CD4-positive, CD25-positive, alpha-beta regulatory T cell (primary cell): ENCODE results near the gene UPF1. TPM values are rescaled to one million over a fixed set of nuclear protein-coding genes. Genes with fewer than 3 reads are reported as not detected.
A peak's percentile ranks its signal among the peaks of the same experiment; 100 is the strongest.
"Not testable (repeated sequence)": the region's sequence is repeated elsewhere in the genome, so short reads cannot be mapped to it uniquely, and the experiment has no call there.

Experiments
- ATAC-seq, 2 donors: fragments of 150-1000 bp; cut with Tn5 transposase; one replicate each; pipeline ENCODE4 v1.10.0; 2021; ENCODE audit warnings: low read depth in 2 of 2, moderate number of reproducible peaks in 2 of 2, moderate library complexity in 1 of 2
- DNase-seq, 3 donors: peaks; one replicate each; pipeline versions ENCODE4 v3.0.0 to v3.0.0-alpha.2; 2012 to 2022; ENCODE audit warnings: mixed read lengths in 1 of 3
- H3K27ac ChIP-seq: one replicate; pipeline ENCODE4 v1.7.0; 2013; ENCODE audit warnings: mild to moderate bottlenecking, low read length; ENCODE audit not compliant: insufficient read depth, poor library complexity, severe bottlenecking
- H3K27me3 ChIP-seq: one replicate; pipeline ENCODE4 v1.7.0; 2013; ENCODE audit warnings: low read length; ENCODE audit not compliant: control insufficient read depth, insufficient read depth
- H3K36me3 ChIP-seq: one replicate; pipeline ENCODE4 v1.7.0; 2013; ENCODE audit warnings: mild to moderate bottlenecking, low read length, moderate library complexity; ENCODE audit not compliant: control insufficient read depth, insufficient read depth
- H3K4me1 ChIP-seq: 2 replicates; pipeline ENCODE4 v1.7.0; 2013; ENCODE audit warnings: mild to moderate bottlenecking, low read length; ENCODE audit not compliant: insufficient read depth, control insufficient read depth, poor library complexity, severe bottlenecking
- H3K4me3 ChIP-seq: one replicate; pipeline ENCODE4 v1.7.0; 2013; ENCODE audit warnings: low read depth, mild to moderate bottlenecking, low read length, moderate library complexity
- H3K9me3 ChIP-seq, 2 experiments: 1 replicate in 1 of 2; 2 replicates in 1 of 2; pipeline ENCODE4 v1.7.0; 2013; ENCODE audit warnings: low read length in 2 of 2, mild to moderate bottlenecking in 1 of 2, moderate library complexity in 1 of 2; ENCODE audit not compliant: control insufficient read depth in 2 of 2
- H3K27ac Mint-ChIP-seq, 3 donors: one replicate each; pipeline ENCODE4 v1.8.0; 2020 to 2022; ENCODE audit warnings: mild to moderate bottlenecking in 3 of 3, mixed read lengths in 3 of 3, moderate library complexity in 2 of 3
- H3K27me3 Mint-ChIP-seq: one replicate; pipeline ENCODE4 v1.8.0; 2022; ENCODE audit warnings: mild to moderate bottlenecking, mixed read lengths
- H3K36me3 Mint-ChIP-seq: one replicate; pipeline ENCODE4 v1.8.0; 2020; ENCODE audit warnings: mixed read lengths
- H3K4me1 Mint-ChIP-seq, 4 donors: one replicate each; pipeline ENCODE4 v1.8.0; 2020 to 2022; ENCODE audit warnings: mixed read lengths in 4 of 4, mild to moderate bottlenecking in 1 of 4
- H3K4me3 Mint-ChIP-seq, 4 donors: one replicate each; pipeline ENCODE4 v1.8.0; 2020 to 2022; ENCODE audit warnings: mild to moderate bottlenecking in 4 of 4, mixed read lengths in 4 of 4, moderate library complexity in 3 of 4
- H3K9me3 Mint-ChIP-seq, 7 donors: one replicate each; pipeline ENCODE4 v1.8.0; 2020 to 2022; ENCODE audit warnings: mixed read lengths in 7 of 7, mild to moderate bottlenecking in 3 of 7, moderate library complexity in 2 of 7
- polyA plus RNA-seq, 4 donors: library from polyadenylated mRNA; unstranded; fragments of 300-500 nt; fragmentation: Illumina TruSeq; gene quantifications; one replicate each; pipeline ENCODE4 v1.2.3, GENCODE V29; 2021
- total RNA-seq: library from RNA; stranded (reverse); gene quantifications from one replicate; pipeline ENCODE4 v1.2.3, GENCODE V29; 2022

Gene UPF1
- total and polyA plus RNA-seq, 5 donors from 2014 or later: 8.6 to 140 (median 10.6) TPM

DNA sequence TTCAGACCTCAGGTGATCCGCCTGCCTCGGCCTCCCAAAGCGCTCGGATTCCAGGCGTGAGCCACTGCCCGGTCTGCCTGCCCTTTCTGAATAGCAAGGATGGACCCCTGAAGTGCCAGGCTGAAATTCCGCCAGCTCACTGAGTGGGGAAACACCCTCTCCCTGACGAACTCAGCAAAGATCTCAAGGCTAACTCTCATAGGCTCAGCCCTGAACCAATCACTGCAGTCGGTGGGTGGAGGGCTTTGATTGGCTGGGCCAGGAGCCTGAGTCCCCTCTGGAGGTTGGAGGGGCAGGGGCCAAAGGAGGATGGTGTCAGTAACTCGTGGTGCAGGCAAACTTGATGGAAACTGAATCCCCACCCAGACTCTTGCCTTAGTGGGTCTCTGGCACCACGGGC is 29.4 kb upstream of the UPF1 start:
- Mint-ChIP-seq H3K36me3 (peaks cover 5% of the 10 kb centered on the region), H3K4me3 (peak overlapping the region in 1 of 4 donors; percentile 21), H3K9me3 (peaks cover 0 to 2% (median 0%) of the 10 kb centered on the region in 7 donors), H3K27me3 (peaks cover 24% of the 10 kb centered on the region), H3K27ac (no peak overlapping the region), H3K4me1 (no peaks in the 10 kb centered on the region)
- H3K9me3 ChIP-seq: no peaks in the 10 kb centered on the region
- DNase-seq (no peak), ATAC-seq (no peak)
- no peak overlapping the region for H3K27ac ChIP-seq
- no peaks in the 10 kb centered on the region for H3K4me1 ChIP-seq
- H3K36me3 ChIP-seq: no peaks in the 10 kb centered on the region
- peaks cover 5% of the 10 kb centered on the region for H3K27me3 ChIP-seq
- H3K4me3 ChIP-seq: no peak overlapping the region

DNA sequence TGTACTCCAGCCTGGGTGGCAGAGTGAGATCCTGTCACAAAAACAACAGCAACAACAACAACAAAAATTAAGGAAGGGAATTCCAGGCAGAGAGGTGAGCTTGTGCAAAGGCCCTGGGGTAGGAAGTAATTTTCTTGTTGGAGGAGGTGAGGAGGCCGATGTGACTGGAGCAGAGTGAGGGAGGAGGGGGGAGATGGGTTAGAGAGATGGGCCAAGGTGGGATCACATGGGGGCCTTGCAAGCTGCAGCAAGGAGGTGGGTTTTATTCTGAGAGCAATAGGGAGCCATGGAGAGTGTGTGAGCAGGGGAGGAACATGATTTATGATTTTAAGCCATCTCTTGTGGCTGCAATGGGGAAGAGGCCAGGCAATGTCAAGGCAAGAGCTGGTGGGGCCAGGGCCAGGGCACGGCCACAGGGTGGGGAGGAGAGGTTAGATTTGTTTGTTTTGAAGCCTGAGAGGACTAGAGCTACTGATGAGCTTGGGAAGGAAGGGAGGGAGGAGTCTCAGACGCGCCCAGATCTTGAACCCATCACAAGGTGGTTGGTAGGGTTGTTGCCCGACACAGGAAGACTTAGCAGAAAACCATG is 28.1 kb upstream of the UPF1 start:
- peak overlapping the region in 1 of 4 donors; percentile 81 for H3K4me3 Mint-ChIP-seq
- H3K4me1 ChIP-seq: no peaks in the 10 kb centered on the region

DNA sequence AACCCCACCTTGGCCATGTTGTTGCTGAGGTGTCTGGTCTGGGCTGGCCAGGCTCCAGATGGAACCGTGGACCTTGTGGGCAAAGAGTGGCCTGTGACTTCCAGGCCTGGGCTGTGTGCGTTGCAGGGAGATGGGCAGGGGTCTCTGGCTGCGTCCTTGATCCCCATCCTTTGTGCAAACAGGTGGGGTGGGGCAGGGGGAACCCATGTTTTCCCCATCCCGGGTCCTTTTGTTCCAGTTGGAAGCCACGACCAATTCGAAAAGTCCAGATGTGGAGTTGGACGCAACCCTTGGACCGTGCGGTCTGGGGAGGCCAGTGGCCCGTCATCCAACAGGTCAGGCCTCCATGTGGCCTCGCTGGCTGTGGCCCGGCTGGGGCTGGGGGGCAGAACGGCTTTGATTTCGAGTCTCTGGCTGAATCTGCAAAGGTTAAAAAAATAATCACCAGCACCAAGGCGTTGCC is 27.6 kb upstream of the UPF1 start:
- Mint-ChIP-seq H3K4me3 (no peak overlapping the region), H3K36me3 (peaks cover 5% of the 10 kb centered on the region), H3K4me1 (peaks cover 0 to 3% (median 0%) of the 10 kb centered on the region in 4 donors), H3K27ac (no peak overlapping the region), H3K27me3 (peaks cover 17% of the 10 kb centered on the region), H3K9me3 (no peaks in the 10 kb centered on the region)
- H3K9me3 ChIP-seq: no peaks in the 10 kb centered on the region
- H3K4me3 ChIP-seq: no peak overlapping the region
- H3K27me3 ChIP-seq: peaks cover 5% of the 10 kb centered on the region
- ATAC-seq (no peak), DNase-seq (no peak)
- no peak overlapping the region for H3K27ac ChIP-seq
- H3K4me1 ChIP-seq: no peaks in the 10 kb centered on the region
- H3K36me3 ChIP-seq: no peaks in the 10 kb centered on the region

More for the DNA sequence above, 28.1 kb upstream of the UPF1 start:
- Mint-ChIP-seq H3K9me3 (no peaks in the 10 kb centered on the region), H3K27ac (no peak overlapping the region), H3K4me1 (no peaks in the 10 kb centered on the region), H3K36me3 (peaks cover 5% of the 10 kb centered on the region), H3K27me3 (peaks cover 17% of the 10 kb centered on the region)
- ATAC-seq (no peak), DNase-seq (no peak)
- Histone ChIP-seq H3K36me3 (no peaks in the 10 kb centered on the region), H3K9me3 (no peaks in the 10 kb centered on the region), H3K27ac (no peak overlapping the region), H3K27me3 (peaks cover 5% of the 10 kb centered on the region), H3K4me3 (no peak overlapping the region)

DNA sequence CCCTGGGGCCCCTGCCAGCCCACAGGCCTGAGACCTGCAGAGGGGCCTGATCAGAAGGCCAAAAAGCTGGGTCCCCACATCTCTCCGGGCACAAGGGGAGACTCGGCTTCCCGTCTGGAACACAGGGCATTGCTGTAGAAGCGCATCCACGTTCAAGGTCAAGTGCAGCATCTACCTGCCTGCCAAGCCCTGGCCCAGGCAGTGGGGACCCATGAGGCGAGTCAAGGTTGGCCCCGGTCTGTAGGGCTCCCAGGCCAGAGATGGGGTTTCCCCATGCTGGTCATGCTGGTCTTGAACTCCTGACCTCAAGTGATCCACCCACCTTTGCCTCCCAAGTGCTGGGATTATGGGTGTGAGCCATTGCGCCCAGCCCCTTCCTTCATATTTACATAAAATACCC is 27.1 kb upstream of the UPF1 start:
- ATAC-seq: no peak
- no peak overlapping the region for H3K4me3 Mint-ChIP-seq
- peaks cover 20% of the 10 kb centered on the region for H3K27me3 Mint-ChIP-seq
- H3K36me3 Mint-ChIP-seq: peaks cover 5% of the 10 kb centered on the region
- no peaks in the 10 kb centered on the region for H3K36me3 ChIP-seq
- H3K9me3 ChIP-seq: no peaks in the 10 kb centered on the region
- DNase-seq: no peak
- no peaks in the 10 kb centered on the region for H3K4me1 ChIP-seq
- H3K4me3 ChIP-seq: no peak overlapping the region
- H3K27me3 ChIP-seq: peaks cover 5% of the 10 kb centered on the region
- H3K9me3 Mint-ChIP-seq: no peaks in the 10 kb centered on the region
- H3K4me1 Mint-ChIP-seq: peaks cover 0 to 6% (median 0%) of the 10 kb centered on the region in 4 donors
- H3K27ac Mint-ChIP-seq: no peak overlapping the region
- no peak overlapping the region for H3K27ac ChIP-seq

DNA sequence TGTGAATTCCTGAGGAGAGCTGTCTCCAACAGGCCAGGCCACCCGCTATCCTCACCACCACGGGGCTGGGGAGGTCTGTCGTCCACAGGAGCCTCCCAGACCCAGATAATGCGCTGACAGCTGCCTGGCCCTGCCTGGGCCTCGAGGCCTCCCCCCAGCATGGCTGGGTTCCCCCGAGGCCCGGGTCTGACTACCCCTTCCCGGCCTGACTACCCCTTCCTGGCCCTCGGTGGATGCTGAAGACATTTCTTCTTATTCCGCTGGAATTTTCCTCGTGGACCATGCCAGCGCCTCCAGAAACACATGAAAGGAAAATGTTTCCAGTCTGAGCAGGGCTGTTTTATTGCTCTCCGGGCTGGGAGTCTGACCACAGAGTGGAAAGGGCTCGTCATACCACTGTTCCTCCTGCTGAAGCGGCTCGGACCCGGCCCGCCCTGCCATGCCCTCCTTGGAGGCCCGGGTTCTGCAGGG is 23.9 kb upstream of the UPF1 start:
- no peaks in the 10 kb centered on the region for H3K27me3 ChIP-seq
- H3K4me1 ChIP-seq: no peaks in the 10 kb centered on the region
- DNase-seq: no peak
- H3K4me3 ChIP-seq: no peak overlapping the region
- Mint-ChIP-seq H3K27ac (no peak overlapping the region), H3K36me3 (peaks cover 5% of the 10 kb centered on the region), H3K9me3 (no peaks in the 10 kb centered on the region), H3K4me3 (no peak overlapping the region), H3K27me3 (peaks cover 25% of the 10 kb centered on the region), H3K4me1 (peaks cover 0 to 6% (median 0%) of the 10 kb centered on the region in 4 donors)
- no peak for ATAC-seq
- no peaks in the 10 kb centered on the region for H3K9me3 ChIP-seq
- H3K36me3 ChIP-seq: no peaks in the 10 kb centered on the region
- no peak overlapping the region for H3K27ac ChIP-seq

DNA sequence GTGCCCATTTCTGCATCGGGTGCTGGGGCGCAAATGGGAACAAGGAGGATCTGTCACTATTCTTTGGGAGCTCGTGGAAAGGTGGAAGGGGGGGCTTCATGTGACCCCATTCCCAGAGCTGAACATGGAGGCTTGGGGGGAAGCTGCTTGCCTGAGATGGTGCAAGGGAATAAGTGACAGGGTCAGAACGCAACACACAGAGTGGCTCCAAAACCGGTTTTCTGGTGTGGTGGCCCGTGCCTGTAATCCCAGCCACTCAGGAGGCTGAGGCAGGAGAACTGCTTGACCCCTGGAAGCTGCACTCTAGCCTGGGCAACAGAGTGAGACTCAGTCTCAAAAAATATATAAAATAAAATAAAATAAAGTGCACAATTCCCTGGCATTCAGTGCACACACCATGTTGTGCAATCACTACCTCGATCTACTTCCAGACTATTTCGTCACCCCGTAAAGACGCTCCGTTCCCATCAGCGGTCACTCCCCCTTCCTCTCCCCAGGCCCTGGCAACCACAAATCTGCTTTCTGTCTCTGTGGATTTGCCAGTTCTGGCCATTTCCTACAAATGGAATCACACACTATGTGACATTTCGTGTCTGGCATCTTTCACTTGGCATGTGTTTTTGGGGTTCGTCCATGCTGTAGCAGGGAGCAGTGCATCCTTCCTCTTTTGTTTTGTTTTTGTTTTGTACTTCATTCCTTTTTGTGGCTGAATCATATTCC is 22.4 kb upstream of the UPF1 start:
- Mint-ChIP-seq H3K9me3 (peaks cover 0 to 1% (median 0%) of the 10 kb centered on the region in 7 donors), H3K36me3 (no peaks in the 10 kb centered on the region), H3K4me3 (no peak overlapping the region), H3K27me3 (peaks cover 19% of the 10 kb centered on the region), H3K27ac (no peak overlapping the region), H3K4me1 (peaks cover 0 to 6% (median 0%) of the 10 kb centered on the region in 4 donors)
- H3K27ac ChIP-seq: no peak overlapping the region
- ATAC-seq (no peak), DNase-seq (no peak)
- no peaks in the 10 kb centered on the region for H3K27me3 ChIP-seq
- H3K9me3 ChIP-seq: no peaks in the 10 kb centered on the region
- no peaks in the 10 kb centered on the region for H3K4me1 ChIP-seq
- H3K4me3 ChIP-seq: no peak overlapping the region
- H3K36me3 ChIP-seq: no peaks in the 10 kb centered on the region

DNA sequence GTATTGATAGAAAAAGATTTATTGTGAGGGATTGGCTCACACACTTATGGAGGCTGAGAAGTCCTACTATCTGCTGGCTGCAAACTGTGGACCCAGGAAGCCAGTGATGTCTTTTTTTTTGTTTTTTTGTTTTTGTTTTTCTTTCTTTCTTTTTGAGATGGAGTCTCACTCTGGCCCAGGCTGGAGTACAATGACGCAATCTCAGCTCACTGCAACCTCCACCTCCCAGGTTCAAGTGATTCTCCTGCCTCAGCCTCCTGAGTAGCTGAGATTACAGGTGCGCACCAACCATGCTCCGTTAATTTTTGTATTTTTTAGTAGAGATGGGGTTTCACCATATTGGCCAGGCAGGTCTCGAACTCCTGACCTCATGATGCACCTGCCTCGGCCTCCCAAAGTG is 20.1 kb upstream of the UPF1 start:
- peaks cover 24% of the 10 kb centered on the region for H3K27me3 Mint-ChIP-seq
- not testable (repeated sequence) for H3K36me3 ChIP-seq

More for the DNA sequence above, 20.1 kb upstream of the UPF1 start:
- H3K9me3 ChIP-seq, ATAC-seq, H3K4me3 Mint-ChIP-seq, H3K36me3 Mint-ChIP-seq, H3K4me1 Mint-ChIP-seq, H3K27ac ChIP-seq, H3K27me3 ChIP-seq, H3K9me3 Mint-ChIP-seq, H3K4me1 ChIP-seq, H3K4me3 ChIP-seq, DNase-seq, H3K27ac Mint-ChIP-seq: not testable (repeated sequence)
